Stimulated activated CD4-positive, alpha-beta T cell treated with anti-CD3 and anti-CD28 coated beads, Interleukin-4, amount 100 ng/mL, for 24 hours (primary cell): Measurements from ENCODE around the gene NR0B2.

ENCODE experiments used
- DNase-seq: peaks from one replicate; pipeline ENCODE4 v3.0.0-alpha.2; 2020

NR0B2 gene

GRCh38 chr1:26932531-26932930 is 18.8 kb upstream of the NR0B2 start:
- DNase-seq = no peak

GRCh38 chr1:26923711-26924110 is 9.9 kb upstream of the NR0B2 start:
- no peak for DNase-seq

- no peak for DNase-seq
These were observed 9.1 kb upstream of the NR0B2 start for GRCh38 chr1:26922901-26923300.

- no peak for DNase-seq
These were observed 8.6 kb upstream of the NR0B2 start for GRCh38 chr1:26922431-26922729.

- peak; percentile 96 for DNase-seq
These were observed 8.0 kb upstream of the NR0B2 start, which contains the start of gene NUDC for GRCh38 chr1:26921540-26922430. TSS of gene NUDC (plus strand) at chr1:26921743. CDS start at chr1:26921849, 106 bp downstream.

- no peak for DNase-seq
These were observed 7.4 kb upstream of the NR0B2 start for GRCh38 chr1:26921126-26921539.

GRCh38 chr1:26915204-26915842 is 1.5 kb upstream of the NR0B2 start:
- DNase-seq = no peak

- no peak for DNase-seq
These were observed 404 bp downstream of the NR0B2 start for GRCh38 chr1:26913389-26913753.

- no peak for DNase-seq
These were observed 1.7 kb downstream of the NR0B2 start for GRCh38 chr1:26912147-26912490.

- no peak for DNase-seq
These were observed 2.2 kb downstream of the NR0B2 start for GRCh38 chr1:26911399-26912146.

GRCh38 chr1:26910343-26911160 is 3.2 kb downstream of the NR0B2 start:
- no peak for DNase-seq

GRCh38 chr1:26909951-26910342 is 3.8 kb downstream of the NR0B2 start:
- no peak for DNase-seq

- DNase-seq = no peak
These were observed 6.5 kb downstream of the NR0B2 start for GRCh38 chr1:26907071-26907917.

- DNase-seq = no peak
These were observed 12.8 kb downstream of the NR0B2 start for GRCh38 chr1:26900815-26901511.

- DNase-seq = peak; percentile 91
These were observed 13.6 kb downstream of the NR0B2 start, which contains the start of gene GPATCH3 for GRCh38 chr1:26900001-26900814. TSS of gene GPATCH3 (minus strand) at chr1:26900467. CDS start at chr1:26900442, 25 bp downstream.

- no peak for DNase-seq
These were observed 16.4 kb downstream of the NR0B2 start for GRCh38 chr1:26897351-26897750.

- no peak for DNase-seq
These were observed 19.5 kb downstream of the NR0B2 start for GRCh38 chr1:26894263-26894662.

- DNase-seq = no peak
These were observed 23.3 kb downstream of the NR0B2 start for GRCh38 chr1:26890467-26890796.

GRCh38 chr1:26889551-26890466 is 24.0 kb downstream of the NR0B2 start, which contains the start of gene GPN2:
TSS of gene GPN2 (minus strand) at chr1:26890283. CDS start at chr1:26890096, 187 bp downstream.
- peak; percentile 81 for DNase-seq
